Adrenal gland (tissue), 12 donors: ENCODE results near the gene SART3. TPM values are rescaled to one million over a fixed set of nuclear protein-coding genes. Genes with fewer than 3 reads are reported as not detected.

Experiments
- DNase-seq, 7 donors: peaks; one replicate each; pipeline ENCODE4 v3.0.0-alpha.2; 2019 to 2020
- H3K27ac ChIP-seq, 5 donors: fragments of 200-600 bp; sonication (generic) in 4 of 5; 1 replicate in 3 of 5; 2 replicates in 2 of 5; pipeline versions ENCODE4 v1.5.1 to v1.8.0; 2016 to 2020; ENCODE audit warnings: mild to moderate bottlenecking in 1 of 5
- H3K27me3 ChIP-seq: fragments of 200-600 bp; 2 replicates; pipeline ENCODE4 v1.8.0; 2021
- H3K36me3 ChIP-seq, 2 donors: fragments of 200-600 bp; replicated peaks in 1 of 2; 1 replicate in 1 of 2; 2 replicates in 1 of 2; pipeline versions ENCODE4 v1.5.1 to v1.8.0; 2018 to 2022
- H3K4me1 ChIP-seq, 2 donors: fragments of 200-600 bp; replicated peaks in 1 of 2; 1 replicate in 1 of 2; 2 replicates in 1 of 2; pipeline versions ENCODE4 v1.5.1 to v1.8.0; 2018 to 2021
- H3K4me3 ChIP-seq, 4 donors: fragments of 200-600 bp; sonication (generic) in 3 of 4; one replicate each; pipeline ENCODE4 v1.5.1; 2016 to 2018
- H3K9me3 ChIP-seq, 3 donors: fragments of 200-600 bp; sonication (generic) in 1 of 3; replicated peaks in 1 of 3; 1 replicate in 2 of 3; 2 replicates in 1 of 3; pipeline versions ENCODE4 v1.5.1 to v1.8.0; 2016 to 2021
- POLR2A ChIP-seq, 2 donors: fragments of 450-650 bp; IDR thresholded peaks; one replicate each; pipeline ENCODE4 v1.6.1; 2017; ENCODE audit warnings: antibody characterized with exemption in 2 of 2, mild to moderate bottlenecking in 2 of 2, moderate library complexity in 1 of 2
- WGBS, 4 donors: extraction: QIAGEN DNeasy Blood & Tissue Kit in 2 of 4; methylation state at CpG; one replicate each; pipeline versions ENCODE4 v1.1.5 to v1.1.7; 2013 to 2017; 5-methylcytosine and 5-hydroxymethylcytosine counted together
- intact Hi-C, 2 donors: fragments of 100-400 bp; cut with DNase I; formaldehyde crosslinking; loops; one replicate each; pipeline versions ENCODE4 v1.14.1 to v1.15.0; 2022 to 2023
- polyA plus RNA-seq, 3 donors: library from polyadenylated mRNA; stranded (reverse); fragments of 200-250 nt in 2 of 3; fragments of 350-450 nt in 1 of 3; fragmentation: Illumina TruSeq in 1 of 3; extraction: RNeasy Lipid Tissue Mini Kit (QIAGEN cat#74804) in 1 of 3; gene quantifications; one replicate each; pipeline ENCODE4 v1.2.3, GENCODE V29; 2013 to 2014
- total RNA-seq, 9 donors: library from RNA; depleted of rRNA in 4 of 9; stranded (reverse); fragments of >200 nt in 4 of 9; fragments of 120-200 nt in 1 of 9; fragmentation: NEBNext Ultra II Directional in 1 of 9; extraction: Animal tissue kit (Norgen Biotek cat#: 25700) in 1 of 9; gene quantifications; one replicate each; pipeline versions ENCODE4 v1.1.0 to v1.2.4, GENCODE V29; 2013 to 2023
- TF ChIP-seq, protein P1 (sequence below), 6 experiments: fragments of 450-650 bp in 4 of 6; fragments of 200-600 bp in 2 of 6; sonication (generic) in 1 of 6; IDR thresholded peaks; 1 replicate in 5 of 6; 2 replicates in 1 of 6; pipeline versions ENCODE4 v1.5.1 to v1.8.0; 2016 to 2021; ENCODE audit warnings: antibody characterized with exemption in 6 of 6, mild to moderate bottlenecking in 2 of 6, moderate library complexity in 1 of 6
- donor health status: healthy with polysubstance abuse.
- donor health status: Bipolar disorder and iron deficiency.
- donor health status: DM: yes; HTN: yes; CAD: no.
- donor health status: DM: no; HTN: no; CAD: no.
- donor health status: DM: no; HTN: no; CAD: no.
- donor health status: DM: yes; HTN: yes; CAD: no.

The SART3 gene
- total and polyA plus RNA-seq, 12 donors: 27.5 to 79.3 (median 39.7) TPM

DNA sequence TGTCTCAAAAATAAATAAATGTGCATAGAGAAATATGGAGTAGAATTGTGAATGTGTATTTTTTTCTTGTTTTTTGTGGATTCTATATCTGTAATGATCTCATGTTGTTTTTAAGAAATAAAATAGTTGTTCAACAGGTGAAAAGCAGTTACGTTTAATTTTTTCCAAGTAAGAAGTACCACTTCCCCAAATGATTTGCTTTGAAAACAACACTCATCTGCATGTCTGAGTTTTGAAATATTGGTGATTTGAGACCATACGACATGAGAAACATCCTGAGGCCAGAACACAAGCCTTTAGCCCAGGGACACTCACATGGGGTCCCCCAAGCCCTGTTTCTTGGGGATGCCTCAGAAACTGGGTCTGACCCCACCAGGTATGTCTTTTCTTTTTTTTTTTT, 50.1 kb downstream of the SART3 start:
- intact Hi-C loops: loop anchor here in 1 of 2 donors (10.0 kb wide), 1 partner anchor 104 kb away; no protein-coding TSS in a partner anchor
- 48 to 60% (median 56%) methylated on average over 2 of the region's 2 CpGs for WGBS, 4 donors
- DNase-seq: no peak
- TF ChIP-seq, protein P1, sequence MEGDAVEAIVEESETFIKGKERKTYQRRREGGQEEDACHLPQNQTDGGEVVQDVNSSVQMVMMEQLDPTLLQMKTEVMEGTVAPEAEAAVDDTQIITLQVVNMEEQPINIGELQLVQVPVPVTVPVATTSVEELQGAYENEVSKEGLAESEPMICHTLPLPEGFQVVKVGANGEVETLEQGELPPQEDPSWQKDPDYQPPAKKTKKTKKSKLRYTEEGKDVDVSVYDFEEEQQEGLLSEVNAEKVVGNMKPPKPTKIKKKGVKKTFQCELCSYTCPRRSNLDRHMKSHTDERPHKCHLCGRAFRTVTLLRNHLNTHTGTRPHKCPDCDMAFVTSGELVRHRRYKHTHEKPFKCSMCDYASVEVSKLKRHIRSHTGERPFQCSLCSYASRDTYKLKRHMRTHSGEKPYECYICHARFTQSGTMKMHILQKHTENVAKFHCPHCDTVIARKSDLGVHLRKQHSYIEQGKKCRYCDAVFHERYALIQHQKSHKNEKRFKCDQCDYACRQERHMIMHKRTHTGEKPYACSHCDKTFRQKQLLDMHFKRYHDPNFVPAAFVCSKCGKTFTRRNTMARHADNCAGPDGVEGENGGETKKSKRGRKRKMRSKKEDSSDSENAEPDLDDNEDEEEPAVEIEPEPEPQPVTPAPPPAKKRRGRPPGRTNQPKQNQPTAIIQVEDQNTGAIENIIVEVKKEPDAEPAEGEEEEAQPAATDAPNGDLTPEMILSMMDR (IDR thresholded peaks at IDR 0.05): no peak
- TF ChIP-seq POLR2A (IDR thresholded peaks at IDR 0.05): no peak
- no peaks in the 10 kb centered on the region for H3K9me3 ChIP-seq
- H3K4me3 ChIP-seq: no peak overlapping the region
- H3K4me1 ChIP-seq: peaks cover 20 to 22% of the 10 kb centered on the region in 2 donors
- no peak overlapping the region for H3K27ac ChIP-seq
- no peaks in the 10 kb centered on the region for H3K27me3 ChIP-seq
- H3K36me3 ChIP-seq: no peaks in the 10 kb centered on the region

DNA sequence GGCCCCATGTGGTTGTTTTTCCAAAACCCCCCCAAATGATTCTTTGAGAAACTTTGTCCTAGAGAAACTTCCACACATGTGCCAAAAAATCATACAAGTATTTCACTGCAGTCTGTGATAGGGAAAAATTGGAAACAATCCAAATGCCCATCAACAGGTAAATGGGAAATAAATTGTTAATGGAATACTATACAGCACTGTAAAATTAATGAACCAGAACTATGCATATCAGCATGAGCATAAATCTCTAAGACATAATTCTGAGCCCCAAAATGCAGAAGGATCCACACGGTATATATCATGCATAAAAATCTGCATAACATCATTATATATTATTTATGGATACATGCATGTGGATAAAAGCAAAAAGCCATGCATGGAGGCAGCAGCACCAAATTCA, 51.2 kb downstream of the SART3 start:
- TF ChIP-seq, protein P1 (IDR thresholded peaks at IDR 0.05): no peak
- TF ChIP-seq POLR2A (IDR thresholded peaks at IDR 0.05): no peak
- Histone ChIP-seq H3K9me3 (no peaks in the 10 kb centered on the region), H3K36me3 (no peaks in the 10 kb centered on the region), H3K27me3 (no peaks in the 10 kb centered on the region), H3K4me3 (no peak overlapping the region), H3K4me1 (peaks cover 16 to 17% of the 10 kb centered on the region in 2 donors), H3K27ac (no peak overlapping the region)
- intact Hi-C loops: loop anchor here in 1 of 2 donors (10.0 kb wide), 2 partner anchors 105 to 835 kb away; no protein-coding TSS in a partner anchor
- DNase-seq: no peak
- WGBS, 4 donors: 74 to 89% (median 82%) methylated on average over 1 of the region's 1 CpG

DNA sequence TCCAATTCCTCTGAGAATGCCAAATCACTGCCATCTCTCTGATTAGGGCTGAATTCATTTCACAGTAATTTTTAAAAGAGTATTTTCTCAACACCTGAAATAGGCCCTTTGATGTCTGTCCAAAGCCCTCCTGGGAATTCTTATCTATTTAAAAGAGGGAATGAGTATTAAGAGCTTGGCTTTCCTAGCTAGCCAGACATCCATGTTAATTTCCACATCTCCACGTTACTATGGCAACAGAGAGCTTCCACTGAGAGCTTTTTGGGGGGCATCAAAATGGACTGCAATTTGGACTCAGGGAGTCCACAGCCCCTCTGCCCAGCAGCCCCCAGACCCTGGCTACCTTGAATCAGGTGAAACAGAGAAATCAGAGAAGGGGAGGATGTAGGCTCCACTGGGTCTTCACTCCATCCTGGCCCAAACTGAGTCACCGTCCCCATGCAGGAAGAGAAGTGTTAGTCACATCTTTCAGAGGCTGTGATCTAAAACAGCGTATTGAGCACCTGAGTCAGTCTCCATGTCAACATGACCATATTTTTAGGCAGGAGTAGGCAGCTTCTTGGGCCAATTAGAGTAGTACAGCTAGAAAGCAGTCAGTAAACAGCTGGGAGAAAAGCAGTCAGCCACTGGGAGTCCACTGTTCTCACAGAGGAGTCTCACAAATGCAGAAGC, 52.9 kb downstream of the SART3 start:
- intact Hi-C loops: loop anchor here in 1 of 2 donors (10.0 kb wide), 1 partner anchor 833 kb away; no protein-coding TSS in a partner anchor
- no peak for DNase-seq

DNA sequence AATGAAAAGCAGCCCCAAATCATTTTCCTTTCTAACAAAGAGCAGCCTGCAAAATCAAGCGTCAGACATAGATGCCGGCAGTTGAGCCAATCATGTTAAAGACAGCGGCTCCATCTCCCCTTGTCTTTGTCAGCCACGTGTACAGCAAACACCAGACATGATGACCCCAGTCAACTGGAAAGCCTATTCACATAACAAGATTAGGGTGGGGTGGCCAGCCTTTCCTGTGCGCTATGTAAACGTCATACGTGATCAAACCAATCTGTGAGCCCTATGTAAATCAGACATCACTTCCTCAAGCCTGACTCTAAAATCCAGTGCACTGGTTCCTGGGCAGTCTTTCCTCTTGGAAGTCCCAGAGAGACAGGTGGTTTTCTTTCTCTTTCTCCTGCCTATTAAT, 55.8 kb downstream of the SART3 start:
- H3K27me3 ChIP-seq: no peaks in the 10 kb centered on the region
- intact Hi-C loops: loop anchor here in 1 of 2 donors (10.0 kb wide), 1 partner anchor 830 kb away; no protein-coding TSS in a partner anchor
- no peaks in the 10 kb centered on the region for H3K4me1 ChIP-seq
- no peak for DNase-seq
- 63 to 72% (median 68%) methylated on average over 7 of the region's 7 CpGs for whole genome bisulfite sequencing, 4 donors
- no peak overlapping the region for H3K27ac ChIP-seq
- no peaks in the 10 kb centered on the region for H3K36me3 ChIP-seq
- no peak overlapping the region for H3K4me3 ChIP-seq
- no peak for TF ChIP-seq POLR2A (IDR thresholded peaks at IDR 0.05)
- TF ChIP-seq, protein P1 (IDR thresholded peaks at IDR 0.05): no peak
- H3K9me3 ChIP-seq: peaks cover 0 to 4% (median 0%) of the 10 kb centered on the region in 3 donors

More for the DNA sequence above, 52.9 kb downstream of the SART3 start:
- 46 to 64% (median 56%) methylated on average over 2 to 3 of the region's 3 CpGs for WGBS, 4 donors
- Histone ChIP-seq H3K9me3 (peaks cover 0 to 1% (median 0%) of the 10 kb centered on the region in 3 donors), H3K36me3 (no peaks in the 10 kb centered on the region), H3K27me3 (no peaks in the 10 kb centered on the region), H3K27ac (no peak overlapping the region), H3K4me3 (no peak overlapping the region), H3K4me1 (peaks cover 12 to 15% of the 10 kb centered on the region in 2 donors)
- TF ChIP-seq POLR2A (IDR thresholded peaks at IDR 0.05): no peak
- TF ChIP-seq, protein P1 (IDR thresholded peaks at IDR 0.05): no peak
